Vagina (tissue), 2 donors: Measurements from ENCODE around the gene ATP5F1C.

Experiments
- POLR2A ChIP-seq, 2 donors: fragments of 450-650 bp; IDR thresholded peaks; one replicate each; pipeline ENCODE4 v1.6.1; 2017; ENCODE audit warnings: antibody characterized with exemption in 2 of 2, mild to moderate bottlenecking in 2 of 2, moderate library complexity in 2 of 2
- POLR2AphosphoS5 ChIP-seq, 2 donors: sonication (generic); formaldehyde crosslinking; IDR thresholded peaks; one replicate each; pipeline ENCODE4 v1.9.0; 2017; ENCODE audit warnings: antibody characterized with exemption in 2 of 2, mild to moderate bottlenecking in 2 of 2, low read depth in 1 of 2; ENCODE audit not compliant: insufficient read depth in 1 of 2
- TF ChIP-seq, protein P1 (sequence below), 3 experiments: fragments of 450-650 bp in 2 of 3; fragments of 200-600 bp in 1 of 3; sonication (generic) in 1 of 3; IDR thresholded peaks; one replicate each; pipeline ENCODE4 v1.5.1; 2017 to 2019; ENCODE audit warnings: antibody characterized with exemption in 3 of 3, mild to moderate bottlenecking in 2 of 3, moderate library complexity in 2 of 3

DNA sequence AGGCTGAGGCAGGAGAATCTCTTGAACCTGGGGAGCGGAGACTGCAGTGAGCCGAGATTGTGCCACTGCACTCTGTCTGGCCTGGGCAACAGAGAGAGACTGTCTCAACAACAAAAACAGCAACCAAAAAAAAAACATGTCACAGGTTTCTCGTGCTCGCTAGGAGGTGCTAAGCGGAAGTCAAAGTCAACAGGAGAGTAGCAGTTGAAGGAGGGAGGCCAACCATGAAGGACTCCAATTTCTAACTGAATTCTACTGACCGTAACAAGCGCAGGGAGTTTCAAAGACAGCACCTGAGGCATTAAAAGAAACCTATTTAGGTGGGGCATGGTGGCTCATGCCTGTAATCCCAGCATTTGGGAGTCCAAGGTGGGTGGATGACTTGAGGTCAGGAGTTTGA, 19.6 kb upstream of the ATP5F1C start:
- no peak for TF ChIP-seq POLR2A (IDR thresholded peaks at IDR 0.05)
- TF ChIP-seq, protein P1, sequence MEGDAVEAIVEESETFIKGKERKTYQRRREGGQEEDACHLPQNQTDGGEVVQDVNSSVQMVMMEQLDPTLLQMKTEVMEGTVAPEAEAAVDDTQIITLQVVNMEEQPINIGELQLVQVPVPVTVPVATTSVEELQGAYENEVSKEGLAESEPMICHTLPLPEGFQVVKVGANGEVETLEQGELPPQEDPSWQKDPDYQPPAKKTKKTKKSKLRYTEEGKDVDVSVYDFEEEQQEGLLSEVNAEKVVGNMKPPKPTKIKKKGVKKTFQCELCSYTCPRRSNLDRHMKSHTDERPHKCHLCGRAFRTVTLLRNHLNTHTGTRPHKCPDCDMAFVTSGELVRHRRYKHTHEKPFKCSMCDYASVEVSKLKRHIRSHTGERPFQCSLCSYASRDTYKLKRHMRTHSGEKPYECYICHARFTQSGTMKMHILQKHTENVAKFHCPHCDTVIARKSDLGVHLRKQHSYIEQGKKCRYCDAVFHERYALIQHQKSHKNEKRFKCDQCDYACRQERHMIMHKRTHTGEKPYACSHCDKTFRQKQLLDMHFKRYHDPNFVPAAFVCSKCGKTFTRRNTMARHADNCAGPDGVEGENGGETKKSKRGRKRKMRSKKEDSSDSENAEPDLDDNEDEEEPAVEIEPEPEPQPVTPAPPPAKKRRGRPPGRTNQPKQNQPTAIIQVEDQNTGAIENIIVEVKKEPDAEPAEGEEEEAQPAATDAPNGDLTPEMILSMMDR (IDR thresholded peaks at IDR 0.05), result no peak
- TF ChIP-seq POLR2AphosphoS5 (IDR thresholded peaks at IDR 0.05; ENCODE audit: insufficient read depth in 1 of 2, low read depth in 1 of 2), result no peak
